Amniotic epithelial cell (primary cell): ENCODE data around the gene ATE1.
A peak's percentile ranks its signal among the peaks of the same experiment; 100 is the strongest.
"Not testable (repeated sequence)": the region's sequence is repeated elsewhere in the genome, so short reads cannot be mapped to it uniquely, and the experiment has no call there.

Experiments
- DNase-seq: peaks from one replicate; pipeline ENCODE4 v3.0.0-alpha.2; 2010; ENCODE audit warnings: low read depth

ATE1 gene

GRCh38 chr10:121927841-121928527, at the start of gene ATE1:
Gene ATE1 (minus strand): TSS chr10:121928031. CDS start chr10:121927949, 82 bp downstream.
- DNase-seq: peak; percentile 90

DNA sequence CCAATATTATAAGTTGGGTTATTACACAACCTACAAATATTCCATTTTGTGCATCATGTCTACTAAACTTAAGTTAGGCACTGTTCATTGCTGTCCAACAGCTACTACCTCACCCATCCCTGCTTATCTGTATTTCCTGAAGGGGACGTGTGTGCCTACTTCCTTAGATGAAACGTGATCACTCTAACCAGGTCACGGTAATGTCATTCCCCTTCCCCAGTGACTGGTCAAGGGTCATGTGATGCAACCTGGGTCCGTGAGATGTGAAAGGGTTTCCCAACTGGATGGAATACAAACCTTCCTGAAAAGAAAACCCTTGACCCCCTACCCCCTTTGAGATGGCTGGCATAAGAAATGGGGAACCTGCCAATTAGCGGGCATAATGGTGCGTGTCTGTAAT, 48.8 kb upstream of the ATE1 start:
- no peak for DNase-seq

GRCh38 chr10:121975295-121976086, 47.7 kb upstream of the ATE1 start:
- no peak for DNase-seq

- peak; percentile 59 for DNase-seq
These were observed 46.9 kb upstream of the ATE1 start, which contains the start of gene NSMCE4A for GRCh38 chr10:121974535-121975294. Gene NSMCE4A (minus strand): TSS chr10:121975217. CDS start chr10:121975165, 52 bp downstream.

DNA sequence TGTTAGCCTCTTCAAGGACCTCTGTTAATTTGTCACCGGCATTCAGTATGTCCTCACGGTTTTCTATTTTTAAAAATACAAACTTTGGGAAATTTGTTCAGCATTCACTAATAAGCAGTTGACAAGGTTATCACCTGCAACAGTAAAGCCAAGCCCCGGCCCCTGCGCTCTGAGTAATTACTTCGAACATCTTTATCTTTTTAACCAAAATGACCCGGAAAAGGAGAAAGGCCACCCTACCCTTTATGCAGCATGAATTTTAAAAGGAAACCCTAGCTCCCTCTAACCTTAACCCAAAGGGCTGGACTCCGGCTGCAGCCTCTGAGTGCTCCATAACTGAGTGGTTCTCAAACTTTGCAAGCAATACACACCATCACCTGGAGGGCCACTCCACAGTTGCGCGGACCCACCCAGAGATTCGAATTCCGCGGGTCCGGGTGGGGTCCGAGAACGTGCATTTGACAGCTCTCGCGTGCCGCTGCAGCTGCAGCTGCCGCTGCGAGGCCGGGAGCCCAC, 46.2 kb upstream of the ATE1 start:
- no peak for DNase-seq

DNA sequence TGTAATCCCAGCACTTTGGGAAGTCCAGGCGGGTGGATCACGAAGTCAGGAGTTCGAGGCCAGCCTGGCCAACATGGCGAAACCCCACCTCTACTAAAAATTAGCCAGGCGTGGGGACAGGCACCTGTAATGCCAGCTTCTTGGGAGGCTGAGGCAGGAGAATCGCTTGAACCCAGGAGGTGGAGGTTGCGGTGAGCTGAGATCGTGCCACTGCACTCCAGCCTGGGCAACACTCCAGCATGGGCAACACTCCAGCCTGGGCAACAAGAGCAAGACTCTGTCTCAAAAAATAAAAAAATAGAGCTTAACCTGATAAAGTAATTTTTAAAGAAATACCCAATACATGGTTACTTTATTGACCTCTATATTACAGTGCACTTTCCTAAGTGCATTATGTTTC, 41.3 kb upstream of the ATE1 start:
- DNase-seq: not testable (repeated sequence)

DNA sequence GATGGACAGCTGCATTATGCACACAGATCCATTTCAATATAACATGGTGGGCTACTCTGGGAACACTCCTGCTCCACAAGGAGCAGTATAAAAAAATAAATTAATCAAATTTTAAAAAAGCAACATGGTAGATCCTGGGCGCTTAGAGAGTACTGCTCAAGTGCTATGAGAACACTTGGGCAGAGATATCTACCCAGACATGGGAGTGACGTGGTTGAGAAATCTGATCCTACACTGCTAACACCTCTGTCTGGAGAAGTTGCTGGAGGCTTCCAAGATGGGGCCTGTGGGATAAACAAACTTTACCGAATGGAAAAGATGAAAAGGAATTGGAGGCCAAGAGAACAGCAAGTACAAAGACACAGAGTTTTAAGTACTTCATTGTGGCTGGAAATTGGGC, 38.2 kb upstream of the ATE1 start:
- DNase-seq: no peak

DNA sequence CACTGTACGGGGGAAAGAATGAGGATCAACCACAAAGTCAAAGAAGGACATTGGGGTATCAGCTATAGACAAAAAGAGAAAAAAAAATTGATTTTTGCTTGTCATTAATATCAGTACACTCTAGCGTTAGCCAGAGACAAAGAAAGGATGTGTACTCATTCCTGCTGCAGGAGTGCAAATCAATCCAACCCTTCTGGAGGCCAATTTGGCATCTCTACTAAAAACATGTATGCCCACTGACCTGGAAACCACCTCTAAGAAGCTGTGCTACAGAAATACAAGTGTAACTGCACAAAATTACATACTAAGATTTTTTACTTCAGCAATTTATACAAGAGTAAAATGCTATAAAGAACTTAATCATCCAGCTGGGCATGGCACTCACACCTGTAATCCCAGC, 33.6 kb upstream of the ATE1 start:
- DNase-seq: no peak

GRCh38 chr10:121959671-121960070, 31.8 kb upstream of the ATE1 start:
- no peak for DNase-seq

DNA sequence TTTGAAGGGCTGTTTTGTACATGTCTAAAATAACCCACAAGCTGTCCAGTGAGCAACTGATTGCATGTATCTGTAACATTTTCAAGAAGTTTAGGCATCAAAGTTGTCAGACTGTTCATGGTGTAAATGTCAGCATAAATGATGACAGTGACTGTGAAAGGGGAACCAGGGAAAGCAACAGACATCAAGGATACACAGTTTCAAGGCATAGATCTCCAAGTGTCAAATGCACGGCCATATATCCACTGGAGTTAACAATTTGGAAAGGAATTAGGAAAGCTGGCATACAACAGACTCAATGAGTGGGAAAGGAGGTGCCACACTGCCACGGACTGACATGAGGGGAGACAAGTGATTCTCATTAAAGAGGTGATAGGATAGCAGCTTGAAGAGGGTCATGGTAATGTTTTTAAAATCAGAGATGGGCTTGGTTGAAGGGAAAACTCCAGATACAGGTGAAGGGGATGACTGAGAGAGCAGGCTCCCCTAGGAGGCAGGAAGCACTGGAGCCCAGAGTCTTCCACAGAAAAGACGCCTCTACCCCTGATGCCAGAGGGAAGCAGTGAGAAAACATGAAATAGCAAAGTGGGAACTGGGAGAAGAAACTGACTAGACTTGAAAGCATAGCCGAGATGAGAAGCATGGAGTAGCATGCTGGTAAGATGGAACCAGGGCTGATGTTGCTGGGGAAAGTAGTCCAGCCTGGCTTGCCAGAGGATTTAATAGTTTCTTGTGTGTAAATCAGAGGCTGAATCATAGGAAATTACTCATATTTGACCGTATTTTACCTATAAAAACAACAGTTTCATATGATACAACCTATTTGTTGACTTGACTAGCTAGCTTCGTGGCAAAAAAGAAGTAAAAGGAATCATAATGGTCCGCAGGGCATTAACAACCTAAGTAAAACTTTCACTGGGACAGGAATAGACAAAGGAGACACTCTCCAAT, 28.6 kb upstream of the ATE1 start:
- peak; percentile 33 for DNase-seq

DNA sequence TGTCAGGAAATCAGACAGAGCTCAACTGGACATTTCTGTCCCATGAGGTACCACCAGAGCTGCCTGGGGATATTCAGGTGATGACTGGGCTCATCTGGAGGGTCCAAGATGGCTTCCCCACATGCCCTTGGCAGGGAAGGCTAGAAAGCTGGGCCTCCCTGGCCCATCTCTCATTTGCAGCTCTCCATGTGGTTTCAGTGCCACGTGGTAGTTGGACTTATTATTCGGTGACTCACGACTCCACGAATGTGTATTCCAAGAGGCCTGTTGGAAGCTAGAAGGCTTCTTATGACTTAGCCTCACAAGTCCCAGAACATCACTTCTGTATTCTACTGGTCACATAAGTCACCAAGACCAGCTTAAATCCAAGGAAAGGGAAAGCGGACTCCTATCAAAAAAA, 24.4 kb upstream of the ATE1 start:
- DNase-seq: peak; percentile 9

DNA sequence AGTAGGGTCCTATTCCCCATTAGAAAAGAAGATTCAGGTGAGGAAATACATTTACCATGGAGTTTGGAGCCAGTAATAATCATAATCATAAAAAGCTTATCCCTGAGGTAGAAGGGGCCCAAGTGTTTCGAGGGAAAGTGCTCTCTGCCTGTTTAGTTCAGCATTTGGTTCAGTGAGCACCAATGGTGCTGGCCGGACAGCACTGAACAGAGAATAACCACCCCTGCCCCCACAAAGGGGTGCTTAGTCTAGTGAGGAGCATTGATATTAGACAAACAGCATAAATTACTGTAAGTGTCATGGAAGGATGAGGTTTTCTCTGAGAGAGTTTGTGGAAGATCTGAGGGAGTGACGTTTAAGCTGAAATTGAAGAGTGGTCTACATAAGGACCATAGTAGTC, 21.6 kb upstream of the ATE1 start:
- no peak for DNase-seq

- no peak for DNase-seq
These were observed 21.2 kb upstream of the ATE1 start for GRCh38 chr10:121949049-121949448.

GRCh38 chr10:121947343-121948330, 19.8 kb upstream of the ATE1 start:
- no peak for DNase-seq

GRCh38 chr10:121942749-121943416, 15.1 kb upstream of the ATE1 start:
- peak; percentile 76 for DNase-seq

DNA sequence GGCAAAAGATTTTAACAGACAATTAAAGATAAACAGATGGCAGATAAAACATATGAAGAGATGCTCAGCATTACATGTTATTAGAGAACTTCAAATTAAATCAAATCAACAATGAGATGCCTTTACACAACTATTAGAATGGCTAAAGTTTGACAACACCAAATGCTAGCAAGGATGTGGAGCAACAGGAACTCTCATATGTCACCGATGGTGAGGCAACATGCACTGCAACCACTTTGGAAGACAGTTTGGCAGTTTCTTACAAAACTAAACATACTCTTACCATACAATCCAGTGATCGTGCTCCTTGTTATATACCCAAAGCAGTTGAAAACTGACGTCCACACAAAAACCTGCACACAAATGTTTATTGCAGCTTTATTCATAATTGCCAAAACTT, 13.7 kb upstream of the ATE1 start:
- no peak for DNase-seq

- no peak for DNase-seq
These were observed 8.5 kb upstream of the ATE1 start for GRCh38 chr10:121936295-121936694.

GRCh38 chr10:121935702-121936101, 7.9 kb upstream of the ATE1 start:
- DNase-seq: no peak

DNA sequence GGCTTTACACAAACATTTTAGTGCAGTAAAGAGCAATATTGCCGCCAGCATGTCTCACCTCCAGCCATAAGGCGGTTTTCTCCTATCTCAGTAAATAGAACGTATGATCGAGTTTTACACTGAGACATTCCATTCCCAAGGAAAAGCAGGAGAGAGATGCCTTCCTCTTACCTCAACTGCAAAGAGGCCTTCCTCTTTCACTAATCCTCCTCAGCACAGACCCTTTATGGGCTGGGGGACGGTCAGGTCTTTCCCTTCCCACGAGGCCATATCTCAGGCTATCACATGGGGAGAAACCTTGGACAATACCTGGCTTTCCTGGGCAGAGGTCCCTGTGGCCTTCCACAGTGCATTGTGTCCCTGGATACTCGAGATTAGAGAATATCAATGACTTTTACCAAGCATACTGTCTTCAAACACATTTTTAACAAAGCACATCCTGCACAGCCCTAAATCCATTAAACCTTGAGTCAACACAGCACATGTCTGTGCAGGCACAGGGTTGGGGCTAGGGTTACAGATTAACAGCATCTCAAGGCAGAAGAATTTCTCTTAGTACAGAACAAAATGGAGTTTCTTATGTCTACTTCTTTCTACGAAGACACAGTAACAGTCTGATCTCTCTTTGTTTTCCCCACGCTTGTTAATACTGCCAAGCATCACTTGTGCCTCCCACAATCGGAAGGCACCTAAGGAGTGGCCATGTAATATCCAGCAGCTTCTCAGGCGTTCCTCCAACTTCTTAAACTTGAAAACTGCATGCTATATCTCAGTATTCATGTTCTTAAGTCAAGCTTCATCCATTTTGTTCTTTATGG, 2.6 kb upstream of the ATE1 start:
- DNase-seq: not testable (repeated sequence)
